ENCODE results near the gene VEZF1.

VEZF1 gene, protein sequence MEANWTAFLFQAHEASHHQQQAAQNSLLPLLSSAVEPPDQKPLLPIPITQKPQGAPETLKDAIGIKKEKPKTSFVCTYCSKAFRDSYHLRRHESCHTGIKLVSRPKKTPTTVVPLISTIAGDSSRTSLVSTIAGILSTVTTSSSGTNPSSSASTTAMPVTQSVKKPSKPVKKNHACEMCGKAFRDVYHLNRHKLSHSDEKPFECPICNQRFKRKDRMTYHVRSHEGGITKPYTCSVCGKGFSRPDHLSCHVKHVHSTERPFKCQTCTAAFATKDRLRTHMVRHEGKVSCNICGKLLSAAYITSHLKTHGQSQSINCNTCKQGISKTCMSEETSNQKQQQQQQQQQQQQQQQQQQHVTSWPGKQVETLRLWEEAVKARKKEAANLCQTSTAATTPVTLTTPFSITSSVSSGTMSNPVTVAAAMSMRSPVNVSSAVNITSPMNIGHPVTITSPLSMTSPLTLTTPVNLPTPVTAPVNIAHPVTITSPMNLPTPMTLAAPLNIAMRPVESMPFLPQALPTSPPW

DNA sequence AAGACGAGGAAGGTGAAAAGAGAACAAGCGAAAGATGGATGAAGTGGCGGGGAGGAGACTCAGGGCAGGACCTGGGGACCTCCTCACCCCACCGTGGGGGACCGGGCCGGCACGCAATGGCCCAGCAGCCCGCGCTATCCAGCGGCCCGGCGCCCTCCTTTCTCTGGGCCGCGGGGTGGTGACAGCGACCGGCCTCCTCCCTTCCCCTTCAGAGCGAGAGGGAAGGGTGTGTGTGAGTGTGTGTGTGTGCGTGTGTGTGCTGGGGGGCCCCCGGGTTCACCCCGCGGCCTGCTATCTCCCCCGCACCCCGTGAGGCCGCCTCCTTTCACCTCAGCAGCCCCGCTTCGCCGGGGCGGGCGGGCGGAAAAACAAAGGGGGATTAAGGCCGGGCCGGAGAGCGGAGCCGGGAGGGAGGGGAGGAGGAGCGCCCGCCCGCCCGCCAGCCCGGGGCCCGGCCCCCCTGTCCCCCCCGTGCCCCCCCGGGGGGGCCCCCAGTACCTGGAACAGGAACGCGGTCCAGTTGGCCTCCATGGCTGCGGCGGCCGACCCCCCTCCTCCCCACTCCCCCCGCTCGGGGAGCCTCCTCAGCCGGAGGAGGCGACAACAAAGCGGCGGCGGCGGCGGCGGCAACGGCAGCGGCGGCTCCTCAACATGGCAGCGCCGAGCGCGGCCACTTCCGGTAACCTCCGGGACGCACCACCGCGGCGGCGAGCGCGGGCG, at the start of gene VEZF1:
Gene VEZF1 (minus strand): TSS at position 674 of the 720 bp plus-strand sequence. CDS start 143 bp downstream, at position 531.
- peak; percentile 77 for DNase-seq

DNA sequence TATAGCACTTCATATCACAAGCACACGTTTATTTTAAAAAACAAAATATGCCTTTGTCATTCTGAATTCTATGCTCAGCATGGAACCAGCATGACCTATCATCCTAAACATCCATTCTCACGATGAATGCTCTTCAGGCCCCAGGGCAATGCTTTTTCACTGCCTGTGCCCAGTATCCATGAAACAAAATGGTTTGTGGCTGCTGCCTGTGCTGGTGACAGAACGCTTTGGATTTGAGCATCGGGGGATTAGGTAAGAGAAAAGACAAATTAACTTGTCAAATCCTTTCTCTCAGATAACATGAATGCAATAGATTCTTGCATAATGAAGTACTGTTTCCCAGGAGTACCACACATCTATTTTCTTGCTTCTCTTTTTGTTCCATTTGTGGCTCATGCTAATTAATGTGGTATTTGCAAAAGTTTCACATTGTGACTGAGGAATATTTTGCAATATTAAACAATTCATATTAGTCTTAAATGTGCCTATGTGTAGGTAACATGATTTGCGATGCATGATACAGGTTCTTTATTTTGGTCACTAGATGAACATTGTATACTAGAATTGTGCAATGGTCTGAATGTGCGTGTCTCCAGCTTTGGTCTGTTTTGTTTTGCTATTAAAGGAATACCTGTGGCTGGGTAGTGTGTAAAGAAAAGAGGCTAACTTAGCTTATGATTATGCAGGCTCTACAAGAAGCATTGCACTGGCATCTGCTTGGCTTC, 44.8 kb upstream of the VEZF1 start:
- no peak for DNase-seq

DNA sequence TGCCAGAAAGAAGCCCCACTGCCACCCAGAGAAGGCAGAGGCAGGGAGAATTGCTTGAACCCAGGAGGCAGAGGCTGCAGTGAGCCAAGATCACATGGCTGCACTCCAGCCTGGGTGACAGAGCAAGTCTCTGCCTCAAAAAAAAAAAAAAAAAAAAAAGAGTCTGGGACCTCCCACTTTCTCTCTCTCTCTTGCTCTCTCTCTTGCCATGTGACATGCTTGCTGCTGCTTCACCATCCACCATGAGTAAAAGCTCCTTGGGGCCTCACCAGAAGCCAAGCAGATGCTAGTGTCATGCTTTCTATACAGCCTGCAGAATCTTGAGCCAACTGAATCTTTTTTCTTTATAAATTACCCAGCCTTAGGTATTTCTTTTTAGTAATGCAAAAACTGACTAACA, 40.5 kb upstream of the VEZF1 start:
- DNase-seq = no peak

DNA sequence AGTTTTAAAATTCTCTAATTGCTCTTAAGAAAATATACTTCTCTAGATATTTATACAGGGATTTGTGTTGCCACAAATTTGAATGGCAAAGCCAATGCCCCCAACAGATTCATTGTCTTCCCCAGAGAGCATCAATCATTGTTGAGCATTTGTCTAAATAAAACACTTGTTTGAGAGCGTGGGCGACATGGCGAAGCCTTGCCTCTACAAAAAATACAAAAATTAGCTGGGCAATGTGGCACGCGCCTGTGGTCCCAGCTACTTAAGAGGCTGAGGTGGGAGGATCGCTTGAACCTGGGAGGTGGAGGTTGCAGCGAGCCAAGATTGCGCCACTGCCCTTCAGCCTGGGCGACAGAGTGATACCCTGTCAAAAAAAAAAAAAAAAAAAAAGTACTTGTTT, 32.3 kb upstream of the VEZF1 start:
- no peak for DNase-seq

DNA sequence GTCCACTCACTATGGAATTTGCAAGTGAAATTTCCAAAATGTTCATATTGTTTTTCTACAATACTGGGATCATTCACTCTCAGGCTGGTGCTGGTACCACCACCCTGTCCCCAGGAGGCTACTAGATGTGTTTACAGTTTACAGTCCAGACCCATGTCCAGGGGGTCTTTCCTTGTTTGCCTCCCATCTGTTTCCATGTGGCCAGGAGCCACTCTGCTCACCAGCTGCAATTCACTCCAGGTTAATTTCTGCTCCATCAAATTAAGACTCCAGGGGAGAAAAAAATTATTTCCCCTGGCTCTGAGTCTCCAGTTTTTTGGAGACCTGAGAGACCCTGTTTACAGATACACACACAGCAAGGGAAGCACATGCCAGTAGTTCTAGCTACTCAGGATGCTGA, 31.5 kb upstream of the VEZF1 start:
- DNase-seq = no peak

DNA sequence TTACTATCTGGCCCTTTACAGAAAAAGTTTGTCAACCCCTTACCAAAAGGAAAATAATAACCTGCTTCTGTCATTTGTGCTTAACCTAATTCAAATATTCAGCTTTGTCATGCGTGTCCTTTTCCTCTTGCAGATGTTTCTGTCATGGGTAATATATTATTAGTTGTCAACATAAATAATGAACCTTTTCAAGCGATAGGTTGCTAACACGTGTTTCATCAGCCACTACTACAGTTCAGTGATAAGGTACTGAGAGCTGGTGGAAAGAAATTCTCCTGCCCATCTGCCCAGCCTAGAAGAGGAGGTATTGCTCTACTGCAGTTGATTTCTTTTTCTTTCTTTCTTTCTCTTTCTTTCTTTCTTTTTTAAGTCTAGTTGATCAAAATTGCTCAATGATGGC, 31.0 kb upstream of the VEZF1 start:
- DNase-seq = no peak

DNA sequence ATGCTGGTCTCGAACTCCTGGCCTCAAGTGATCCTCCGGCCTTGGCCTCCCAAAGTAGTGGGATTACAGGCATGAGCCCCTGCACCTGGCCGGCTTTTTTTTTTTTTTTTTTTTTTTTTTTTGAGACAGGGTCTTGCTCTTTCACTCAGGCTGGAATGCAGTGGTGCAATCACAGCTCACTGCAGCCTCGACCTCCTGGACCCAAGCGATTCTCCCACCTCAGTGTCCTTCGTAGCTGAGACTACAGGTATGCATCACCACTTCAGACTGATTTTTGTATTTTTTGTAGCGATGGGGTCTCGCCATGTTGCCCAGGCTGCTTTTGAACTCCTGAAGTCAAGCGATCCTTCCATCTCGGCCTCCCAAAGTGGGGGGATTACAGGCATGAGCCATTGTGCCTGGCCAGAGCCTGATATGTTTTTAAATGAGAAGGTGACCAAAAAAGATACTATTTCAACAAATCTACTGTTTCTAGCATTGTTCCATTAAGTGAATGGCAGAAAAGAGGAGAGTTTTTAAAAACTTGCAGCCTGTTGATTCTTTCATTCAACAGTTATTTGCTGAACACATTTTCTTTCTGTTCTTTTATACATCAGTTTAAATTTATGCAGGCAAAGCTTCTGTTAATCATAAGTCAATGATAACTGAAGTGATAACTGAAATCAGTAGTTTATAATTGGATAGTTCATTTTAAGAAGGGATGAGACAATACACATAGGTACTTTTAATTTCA, 22.2 kb upstream of the VEZF1 start:
- no peak for DNase-seq

DNA sequence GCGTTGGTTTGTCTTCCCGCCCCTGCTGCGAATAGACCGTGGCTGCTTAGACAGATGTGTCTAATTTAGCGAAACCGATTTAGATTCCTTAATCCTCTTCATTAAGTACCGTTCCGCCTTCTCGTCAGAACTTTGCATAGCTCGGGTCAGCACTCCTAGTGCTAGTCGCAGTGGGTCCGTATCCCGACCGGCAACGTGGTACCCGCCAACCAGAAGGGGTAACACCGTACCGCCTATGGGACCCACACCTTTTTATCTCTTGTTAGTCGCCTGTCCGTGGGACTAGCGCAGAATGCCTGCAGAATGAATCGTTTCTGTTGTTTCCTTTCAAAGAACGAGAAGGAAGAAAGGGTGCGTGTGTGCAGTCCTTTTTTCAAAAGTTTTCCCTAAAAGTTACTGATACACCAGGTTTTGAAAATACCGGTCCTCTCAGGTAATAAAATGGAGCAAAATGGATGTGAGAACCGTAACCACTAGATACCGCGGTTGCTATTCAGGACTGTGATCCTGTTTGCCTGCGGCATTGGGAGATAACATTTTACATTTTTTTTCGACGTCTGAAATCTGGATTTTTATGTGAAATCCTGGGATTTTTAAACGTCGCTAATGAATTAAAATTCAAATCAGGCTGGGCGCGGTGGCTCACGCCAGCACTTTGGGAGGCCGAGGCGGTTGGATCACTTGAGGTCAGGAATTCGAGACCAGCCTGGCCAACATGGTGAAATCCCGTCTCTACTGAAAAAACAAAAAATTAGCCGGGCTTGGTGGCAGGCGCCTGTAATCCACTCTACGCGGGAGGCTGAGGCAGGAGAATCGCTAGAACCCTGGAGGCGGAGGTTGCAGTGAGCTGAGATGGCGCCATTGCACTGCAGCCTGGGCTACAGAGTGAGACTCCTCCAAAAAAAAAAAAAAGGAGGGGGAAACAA, 20.0 kb upstream of the VEZF1 start:
- peak; percentile 25 for DNase-seq

DNA sequence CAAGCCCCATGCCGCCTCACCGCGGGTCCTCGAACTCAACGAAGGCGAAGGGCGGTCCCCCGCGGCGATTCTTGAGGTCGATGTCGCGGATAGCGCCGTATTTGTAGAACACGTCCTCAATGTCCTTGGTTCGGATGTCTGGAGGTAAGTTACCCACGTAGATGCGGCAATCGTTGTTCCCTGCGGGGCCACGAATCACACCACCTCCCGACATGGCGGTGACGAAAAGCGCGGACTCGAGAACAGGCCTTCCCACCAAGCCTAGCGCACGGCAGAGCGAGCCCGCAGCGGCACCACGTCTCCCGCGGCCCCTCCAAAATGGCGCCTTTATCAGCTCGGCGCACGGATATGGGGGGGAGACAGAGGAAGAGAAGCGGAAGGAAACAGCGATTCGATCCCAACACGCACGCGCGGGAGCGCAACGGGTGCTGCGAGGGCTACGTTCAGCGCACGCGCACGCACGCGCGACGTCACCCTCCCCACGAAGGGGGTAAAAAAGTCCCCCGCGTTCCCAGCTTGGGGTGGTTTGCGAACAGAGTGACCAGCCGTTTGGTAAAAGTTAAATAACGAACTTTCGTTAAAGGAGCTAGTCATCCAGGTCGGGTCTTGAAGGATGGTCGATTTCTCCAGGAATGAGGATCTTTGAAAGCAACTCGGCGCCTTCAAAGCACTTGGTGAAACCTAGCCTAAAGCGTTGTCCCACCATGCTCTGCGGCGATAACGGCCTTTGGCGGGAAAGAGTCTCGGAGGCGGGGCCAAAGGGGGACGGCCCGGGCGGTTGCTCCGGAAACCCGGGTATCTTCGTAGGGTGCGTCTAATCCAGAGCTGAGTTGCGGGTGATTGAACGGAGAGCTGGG, 19.1 kb upstream of the VEZF1 start, which contains the start of gene SRSF1:
Gene SRSF1 (minus strand): TSS at position 323 of the 857 bp plus-strand sequence. CDS start 109 bp downstream, at position 214.
- peak; percentile 98 for DNase-seq

DNA sequence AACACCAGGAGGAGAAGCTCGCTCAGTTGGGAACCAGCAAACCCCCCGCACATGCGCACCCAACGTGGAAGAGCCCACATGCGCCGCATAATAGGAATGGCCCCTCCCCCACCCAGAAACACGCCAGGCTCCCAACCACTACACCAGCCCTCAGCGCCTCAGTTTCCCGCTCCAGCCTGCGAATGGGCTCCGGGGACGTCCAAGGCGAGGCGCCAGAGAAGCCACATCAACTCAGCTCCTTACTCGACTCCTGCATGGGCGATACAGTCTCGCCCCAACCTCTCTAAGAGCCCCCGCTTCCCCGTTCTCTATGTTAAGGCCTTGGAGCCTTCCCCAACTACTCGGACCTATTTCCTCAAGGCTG, 18.5 kb upstream of the VEZF1 start:
- peak; percentile 70 for DNase-seq

DNA sequence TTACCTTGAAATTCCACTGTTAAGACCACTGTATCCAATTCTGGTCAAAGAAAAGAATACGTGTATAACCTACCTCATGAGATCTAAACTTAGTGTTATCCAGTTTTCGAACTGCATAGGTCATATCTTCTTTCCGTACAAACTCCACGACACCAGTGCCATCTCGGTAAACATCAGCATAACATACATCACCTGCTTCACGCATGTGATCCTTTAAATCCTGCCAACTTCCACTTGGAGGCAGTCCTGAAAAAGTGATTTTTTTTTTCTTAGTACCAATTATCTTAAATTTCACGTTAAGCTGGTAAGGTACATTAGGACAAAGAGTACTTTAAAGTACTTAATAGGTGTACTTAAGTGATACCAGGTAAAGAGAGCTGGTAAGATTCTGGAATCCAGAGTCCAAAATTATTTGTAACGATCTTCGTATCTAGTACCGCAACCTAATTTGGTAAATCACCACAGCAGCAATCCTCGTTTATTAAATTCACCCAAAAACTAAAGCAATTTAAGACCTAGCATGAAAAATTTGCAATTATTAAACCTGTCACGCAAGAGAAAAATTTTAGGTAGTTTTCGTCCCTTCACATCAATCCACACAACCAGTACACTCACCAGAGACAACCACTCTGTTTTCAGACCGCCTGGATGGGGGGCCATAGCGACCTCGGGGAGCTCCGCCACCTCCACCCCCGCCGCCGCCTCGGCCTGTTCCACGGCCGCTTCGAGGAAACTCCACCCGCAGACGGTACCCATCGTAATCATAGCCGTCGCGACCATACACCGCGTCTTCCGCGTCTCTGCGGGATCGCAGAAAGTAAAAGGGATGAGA, 17.9 kb upstream of the VEZF1 start:
- DNase-seq = no peak

DNA sequence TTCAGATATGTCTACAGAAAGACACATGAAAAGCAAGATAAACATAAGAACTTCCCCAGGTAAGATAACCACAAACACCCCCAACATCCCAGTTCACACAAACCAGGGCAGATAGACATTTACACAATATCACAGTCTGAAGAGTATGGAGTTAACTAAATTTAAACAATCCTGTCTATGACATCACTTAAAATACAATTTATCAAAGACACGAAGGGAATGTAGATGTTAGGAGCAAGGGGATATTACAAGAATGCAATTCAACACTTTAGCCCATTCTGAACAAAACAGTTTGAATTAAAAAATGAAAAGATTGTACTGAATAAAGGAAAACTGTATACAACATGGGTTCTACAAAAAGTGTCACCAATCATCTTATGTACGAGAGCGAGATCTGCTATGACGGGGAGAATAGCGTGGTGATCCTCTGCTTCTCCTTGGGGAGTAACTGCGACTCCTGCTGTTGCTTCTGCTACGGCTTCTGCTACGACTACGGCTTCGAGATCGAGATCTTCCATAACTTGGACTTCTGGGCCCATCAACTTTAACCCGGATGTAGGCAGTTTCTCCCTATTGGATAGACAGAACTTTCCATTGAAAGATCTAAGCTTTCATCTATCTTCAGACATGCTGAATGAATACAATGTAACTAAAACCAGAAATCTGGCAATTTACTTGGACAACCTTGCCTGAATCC, 17.1 kb upstream of the VEZF1 start:
- DNase-seq = no peak

DNA sequence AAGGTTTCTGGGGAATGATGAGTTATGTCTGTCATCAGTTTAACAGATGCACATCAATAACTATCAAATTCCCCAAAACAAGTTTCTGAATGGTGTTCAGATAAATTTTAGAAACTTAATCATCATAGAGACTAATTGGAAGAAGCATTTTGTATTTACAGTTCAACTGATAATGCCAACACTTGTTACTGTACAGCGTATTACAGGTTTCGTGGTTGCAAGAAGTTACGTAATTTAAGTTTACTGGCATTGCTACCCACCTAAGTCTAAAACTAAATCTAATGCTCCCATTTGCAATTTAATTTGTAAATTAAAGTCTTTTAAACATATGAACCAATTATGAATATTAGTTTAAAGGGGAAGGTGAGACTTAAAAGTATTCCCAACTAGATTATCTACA, 16.0 kb upstream of the VEZF1 start:
- no peak for DNase-seq

DNA sequence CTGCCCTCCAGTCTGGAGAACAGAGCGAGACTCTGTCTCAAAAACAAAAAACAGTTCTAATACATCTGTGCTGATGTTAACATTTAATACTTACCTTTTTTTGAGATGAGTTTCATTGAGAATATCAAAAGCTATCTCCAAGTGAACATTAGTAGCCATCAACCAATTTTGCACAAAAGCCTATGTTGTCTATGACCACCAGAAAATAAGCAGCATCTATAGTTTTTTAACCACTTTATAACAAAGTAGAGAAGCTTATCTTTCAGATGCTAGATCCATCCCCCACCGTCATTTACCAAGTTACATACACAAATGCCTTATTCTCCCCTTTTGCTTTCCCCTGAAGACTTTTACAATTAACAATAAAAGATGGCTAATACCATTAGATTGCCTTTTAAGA, 14.9 kb upstream of the VEZF1 start:
- no peak for DNase-seq

DNA sequence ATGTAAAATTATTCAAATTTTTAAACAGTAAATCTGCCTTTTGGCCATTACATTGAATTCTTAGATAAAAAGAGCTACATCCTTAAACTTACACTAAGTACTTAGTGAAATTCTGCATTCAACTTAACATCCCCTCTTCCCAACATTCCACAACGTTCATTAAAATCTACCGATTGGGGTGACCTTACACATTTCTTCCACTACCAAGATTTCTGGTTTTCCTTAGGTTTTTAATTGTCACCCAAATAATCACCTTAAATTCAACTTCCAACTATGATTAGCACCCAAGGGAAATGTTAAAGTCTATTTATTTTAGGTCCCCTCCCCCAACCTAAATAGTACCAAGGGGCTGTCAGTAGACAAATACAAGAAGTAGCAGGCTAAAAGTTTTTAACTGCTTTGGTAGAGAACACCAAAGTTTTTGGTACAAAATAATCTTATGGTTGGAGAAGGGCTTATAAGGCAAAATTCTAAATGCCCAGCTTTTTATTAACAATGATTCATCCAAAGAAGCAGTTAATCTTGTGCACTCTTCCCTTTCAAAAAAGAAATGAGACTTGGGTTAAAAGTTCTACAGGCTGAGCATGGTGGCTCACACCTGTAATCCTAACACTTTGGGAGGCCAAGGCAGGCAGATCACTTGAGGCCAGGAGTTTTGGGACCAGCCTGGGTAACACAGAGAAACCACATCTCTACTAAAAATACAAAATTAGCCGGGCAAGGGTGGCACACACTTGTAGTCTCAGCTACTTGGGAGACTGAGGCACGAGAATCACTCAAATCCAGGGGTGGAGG, 14.3 kb upstream of the VEZF1 start:
- DNase-seq = no peak

DNA sequence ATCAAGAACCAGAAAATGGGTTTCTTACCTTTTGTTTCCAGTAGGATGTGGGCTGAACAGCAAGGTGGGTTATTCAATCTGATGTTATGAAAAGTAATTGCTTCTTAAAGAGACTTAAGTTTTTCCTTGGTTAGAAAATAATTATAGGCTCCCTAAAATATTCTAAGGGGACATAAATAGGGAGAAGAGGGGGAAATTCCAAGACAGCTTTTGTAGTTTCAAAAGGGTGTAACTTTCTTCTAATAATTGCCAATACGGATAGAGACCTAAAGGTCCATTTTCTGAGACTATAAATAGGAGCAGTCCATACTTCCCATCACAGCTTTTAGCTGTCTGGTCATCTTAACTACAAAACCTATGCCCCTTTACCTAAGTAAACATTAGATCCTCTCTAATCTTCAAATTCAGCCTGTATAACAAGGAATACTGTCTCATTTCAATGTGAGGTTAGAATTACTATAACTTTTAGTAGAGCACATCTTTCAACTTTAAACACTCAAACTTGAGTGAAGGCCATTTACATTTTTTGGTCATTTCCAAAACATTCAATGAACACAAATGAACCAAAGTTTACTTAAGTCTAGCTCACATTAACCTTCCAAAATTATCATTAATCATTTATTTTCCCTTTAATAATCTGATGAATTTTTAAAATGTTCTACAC, 13.5 kb upstream of the VEZF1 start:
- DNase-seq = no peak

DNA sequence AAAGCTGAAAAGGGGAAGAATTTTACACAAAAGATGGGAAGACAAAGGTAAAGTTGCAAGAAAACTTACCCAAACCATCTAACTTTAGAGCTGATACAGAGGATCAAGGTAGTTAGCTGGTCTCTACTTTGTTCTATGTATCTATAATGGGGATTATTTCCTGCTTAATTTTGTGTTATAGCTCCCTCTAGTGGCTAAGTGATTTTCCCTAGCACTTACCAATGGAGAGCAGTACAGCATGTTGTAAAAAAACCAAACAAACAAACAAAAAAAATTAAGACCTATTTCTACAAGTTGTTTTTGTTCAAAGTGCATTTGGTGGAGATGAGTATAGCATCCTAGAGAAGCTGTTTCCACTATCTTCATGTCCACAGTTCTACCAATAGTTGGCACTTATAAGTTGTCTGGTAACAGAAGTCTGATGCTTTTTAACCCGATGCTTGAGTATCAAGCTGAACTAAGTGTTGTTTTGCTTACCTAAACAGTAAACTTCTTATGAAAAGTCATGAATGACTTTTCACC, 11.5 kb upstream of the VEZF1 start:
- no peak for DNase-seq
